RWPE2 (cell line): ENCODE results near the gene DCAF10.

Experiments used
- ATAC-seq: fragments of 200-7000 bp; cut with Tn5 transposase; 3 replicates; pipeline ENCODE4 v1.9.1; 2021; ENCODE audit warnings: low read depth
- DNase-seq: peaks from one replicate; pipeline ENCODE4 v3.0.0-alpha.2; 2020; ENCODE audit warnings: low spot score
- H3K27ac ChIP-seq: fragments of 450-650 bp; 2 replicates; pipeline ENCODE4 v1.5.1; 2017; ENCODE audit warnings: mild to moderate bottlenecking; ENCODE audit not compliant: poor library complexity, severe bottlenecking
- H3K27me3 ChIP-seq: fragments of 250-450 bp; sonication (Bioruptor Pico); 2 replicates; pipeline ENCODE4 v1.5.1; 2021; ENCODE audit warnings: mild to moderate bottlenecking, moderate library complexity; ENCODE audit not compliant: insufficient read depth, poor library complexity, severe bottlenecking
- H3K36me3 ChIP-seq: fragments of 250-450 bp; sonication (Bioruptor Pico); 2 replicates; pipeline ENCODE4 v1.5.1; 2020; ENCODE audit warnings: low read depth, mild to moderate bottlenecking, moderate library complexity
- H3K4me1 ChIP-seq: fragments of 250-450 bp; sonication (Bioruptor Pico); 2 replicates; pipeline ENCODE4 v1.5.1; 2021; ENCODE audit warnings: mild to moderate bottlenecking, moderate library complexity; ENCODE audit not compliant: insufficient read depth, poor library complexity, severe bottlenecking
- H3K4me3 ChIP-seq: fragments of 250-450 bp; sonication (Bioruptor Pico); 2 replicates; pipeline ENCODE4 v1.5.1; 2021; ENCODE audit warnings: mild to moderate bottlenecking, moderate library complexity; ENCODE audit not compliant: severe bottlenecking
- H3K9me3 ChIP-seq: fragments of 250-450 bp; sonication (Bioruptor Pico); 2 replicates; pipeline ENCODE4 v1.5.1; 2021; ENCODE audit warnings: mild to moderate bottlenecking, moderate library complexity; ENCODE audit not compliant: severe bottlenecking
- TF ChIP-seq, protein P1 (sequence below): fragments of 450-650 bp; IDR thresholded peaks from one replicate; pipeline ENCODE4 v1.5.1; 2017; ENCODE audit warnings: mild to moderate bottlenecking, moderate library complexity; ENCODE audit not compliant: poor library complexity, severe bottlenecking

DCAF10 gene

DNA sequence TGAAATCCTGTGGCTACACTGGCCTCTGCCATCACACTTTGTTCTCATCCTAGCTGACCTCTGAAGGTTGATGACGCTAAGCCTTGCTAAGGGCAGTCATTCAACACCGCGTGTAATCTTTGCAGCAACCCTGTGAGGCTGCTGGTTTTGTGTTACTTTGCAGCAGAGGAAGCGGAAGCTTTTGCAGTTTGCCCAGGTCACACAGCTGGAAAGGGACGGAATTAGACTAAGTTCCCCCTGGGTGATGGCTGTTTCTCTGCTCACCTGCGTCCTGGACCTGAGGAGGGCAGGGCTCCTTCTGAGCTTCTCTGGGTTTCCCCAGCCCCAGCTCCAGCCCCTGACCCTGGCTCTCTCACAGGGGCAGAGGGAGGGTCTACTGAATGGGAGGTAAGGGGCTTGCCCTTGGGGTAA is 110.7 kb downstream of the DCAF10 start:
- Histone ChIP-seq H3K4me3 (no peak overlapping the region), H3K9me3 (no peaks in the 10 kb centered on the region), H3K36me3 (no peaks in the 10 kb centered on the region), H3K27me3 (no peaks in the 10 kb centered on the region), H3K4me1 (peaks cover 4% of the 10 kb centered on the region), H3K27ac (no peak overlapping the region)
- DNase-seq (peak; percentile 16), ATAC-seq (no peak)
- TF ChIP-seq, protein P1, sequence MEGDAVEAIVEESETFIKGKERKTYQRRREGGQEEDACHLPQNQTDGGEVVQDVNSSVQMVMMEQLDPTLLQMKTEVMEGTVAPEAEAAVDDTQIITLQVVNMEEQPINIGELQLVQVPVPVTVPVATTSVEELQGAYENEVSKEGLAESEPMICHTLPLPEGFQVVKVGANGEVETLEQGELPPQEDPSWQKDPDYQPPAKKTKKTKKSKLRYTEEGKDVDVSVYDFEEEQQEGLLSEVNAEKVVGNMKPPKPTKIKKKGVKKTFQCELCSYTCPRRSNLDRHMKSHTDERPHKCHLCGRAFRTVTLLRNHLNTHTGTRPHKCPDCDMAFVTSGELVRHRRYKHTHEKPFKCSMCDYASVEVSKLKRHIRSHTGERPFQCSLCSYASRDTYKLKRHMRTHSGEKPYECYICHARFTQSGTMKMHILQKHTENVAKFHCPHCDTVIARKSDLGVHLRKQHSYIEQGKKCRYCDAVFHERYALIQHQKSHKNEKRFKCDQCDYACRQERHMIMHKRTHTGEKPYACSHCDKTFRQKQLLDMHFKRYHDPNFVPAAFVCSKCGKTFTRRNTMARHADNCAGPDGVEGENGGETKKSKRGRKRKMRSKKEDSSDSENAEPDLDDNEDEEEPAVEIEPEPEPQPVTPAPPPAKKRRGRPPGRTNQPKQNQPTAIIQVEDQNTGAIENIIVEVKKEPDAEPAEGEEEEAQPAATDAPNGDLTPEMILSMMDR = no peak

DNA sequence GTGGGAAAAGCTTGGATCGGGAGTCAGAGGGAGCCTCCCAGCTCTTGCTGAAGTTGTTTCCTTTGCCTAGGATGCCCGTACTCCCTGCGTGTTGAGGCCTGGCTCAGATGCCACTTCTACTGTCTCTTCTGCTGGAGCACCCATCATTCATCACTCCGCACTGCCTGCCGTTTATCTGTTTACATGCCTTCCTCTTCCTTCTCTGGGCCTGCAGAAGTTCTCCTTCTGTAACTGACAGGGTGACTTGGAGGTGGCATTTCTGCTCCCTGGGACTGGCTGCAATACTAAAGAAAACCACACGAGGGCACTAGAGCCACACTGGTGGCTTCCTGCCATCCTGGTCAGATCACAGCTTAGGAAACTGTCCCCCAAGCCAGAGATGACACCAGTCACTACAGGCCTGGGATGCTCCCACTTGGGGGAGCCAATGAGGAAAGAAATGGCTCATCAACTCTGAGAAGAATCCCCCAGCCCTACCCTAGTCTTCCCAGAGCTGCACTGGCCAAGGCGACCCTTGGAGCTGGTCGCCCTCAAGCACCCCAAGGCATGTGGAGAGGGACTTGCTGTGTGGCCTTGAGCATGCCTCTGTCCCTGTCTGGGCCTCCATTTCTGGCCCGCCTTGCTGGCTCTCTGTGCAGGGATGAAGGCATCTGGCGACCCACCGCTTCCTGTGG is 113.0 kb downstream of the DCAF10 start:
- DNase-seq = peak; percentile 44

DNA sequence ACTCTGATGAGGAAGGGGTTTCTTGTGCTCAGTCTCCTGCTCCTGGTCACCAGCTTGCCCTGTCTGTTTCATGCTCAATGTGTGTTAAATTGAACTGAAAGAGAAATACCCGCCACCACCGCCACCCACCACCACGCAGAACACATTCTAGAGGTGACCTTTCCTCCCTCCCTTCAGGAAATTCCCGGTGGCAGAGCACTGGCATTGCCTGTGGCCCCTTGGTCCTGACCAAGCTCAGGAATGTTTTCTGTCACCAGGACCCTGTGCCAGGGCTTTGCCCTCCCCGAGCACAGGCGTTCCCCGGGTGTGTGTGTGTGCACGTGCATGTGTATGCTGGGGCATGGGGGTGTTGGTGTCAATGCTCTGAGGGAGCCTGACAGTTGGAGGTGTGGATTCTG is 113.6 kb downstream of the DCAF10 start:
- Histone ChIP-seq H3K9me3 (no peaks in the 10 kb centered on the region), H3K36me3 (peaks cover 14% of the 10 kb centered on the region), H3K4me1 (peaks cover under 1% of the 10 kb centered on the region), H3K27ac (peak overlapping the region; percentile 18), H3K27me3 (no peaks in the 10 kb centered on the region), H3K4me3 (no peak overlapping the region)
- ATAC-seq (peak; percentile 8; the same call in 2 of the 3 replicates), DNase-seq (peak; percentile 42)
- TF ChIP-seq, protein P1 = no peak

More for the DNA sequence above, 113.0 kb downstream of the DCAF10 start:
- Histone ChIP-seq H3K4me1 (peaks cover 4% of the 10 kb centered on the region), H3K27ac (peak overlapping the region; percentile 18), H3K4me3 (no peak overlapping the region), H3K36me3 (peaks cover 9% of the 10 kb centered on the region), H3K27me3 (no peaks in the 10 kb centered on the region), H3K9me3 (no peaks in the 10 kb centered on the region)
- TF ChIP-seq, protein P1 = peak; percentile 98
- ATAC-seq = peak; percentile 70

DNA sequence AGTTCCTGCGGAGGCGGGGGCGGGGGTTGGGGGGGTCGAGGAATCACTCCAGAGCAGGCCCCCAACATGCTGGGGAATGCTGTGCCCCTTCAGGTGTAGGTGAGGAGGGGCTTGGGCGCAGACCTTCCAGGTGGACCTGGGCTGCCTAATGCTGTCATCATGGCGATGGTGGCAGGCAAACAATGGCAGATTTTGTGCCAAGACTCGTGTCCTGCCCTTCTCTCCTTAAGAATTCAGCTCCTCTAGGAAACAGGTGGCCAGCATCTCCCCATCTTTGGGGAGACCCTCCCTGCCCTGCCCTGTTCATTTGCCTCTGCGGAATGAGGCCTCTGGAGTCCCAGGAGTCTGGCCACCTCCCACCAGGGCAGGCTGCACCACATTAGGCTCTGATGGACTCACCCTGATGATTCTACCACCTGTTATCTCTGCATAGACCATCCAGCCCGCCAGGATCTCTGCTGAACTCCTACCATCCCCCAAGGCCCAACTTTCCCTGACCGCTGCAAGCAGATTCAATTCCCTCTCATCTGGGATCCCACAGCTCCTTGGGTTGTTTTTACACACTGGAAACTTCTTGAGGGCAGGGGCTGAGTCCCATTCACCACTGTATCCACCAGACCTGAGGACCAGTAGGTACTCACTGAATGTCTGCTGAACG is 114.2 kb downstream of the DCAF10 start:
- TF ChIP-seq, protein P1 = no peak
- DNase-seq = peak; percentile 31
- Histone ChIP-seq H3K4me3 (no peak overlapping the region), H3K4me1 (no peaks in the 10 kb centered on the region), H3K36me3 (peaks cover 18% of the 10 kb centered on the region), H3K9me3 (no peaks in the 10 kb centered on the region), H3K27ac (peak overlapping the region; percentile 18), H3K27me3 (no peaks in the 10 kb centered on the region)
- no peak for ATAC-seq
